Right ventricle myocardium inferior (tissue), 1 donor: ENCODE measurements around the gene TLR3. TPM values are rescaled to one million over a fixed set of nuclear protein-coding genes. Genes with fewer than 3 reads are reported as not detected.
"Not testable (repeated sequence)": the region's sequence is repeated elsewhere in the genome, so short reads cannot be mapped to it uniquely, and the experiment has no call there.

Source experiments
- ATAC-seq: fragments of 200-7000 bp; cut with Tn5 transposase; one replicate; pipeline ENCODE4 v1.9.1; 2020; ENCODE audit warnings: mild to moderate bottlenecking, moderate library complexity
- DNase-seq: peaks from one replicate; pipeline ENCODE4 v3.0.0; 2021; ENCODE audit errors: missing footprints
- intact Hi-C: fragments of 100-400 bp; cut with DNase I; formaldehyde crosslinking; loops from one replicate; pipeline ENCODE4 v1.11.0; 2022
- long read RNA-seq: library from polyadenylated mRNA; unstranded; transcript quantifications from one replicate; pipeline ENCODE4 v2.0.0, GENCODE V29; 2021
- total RNA-seq: library from RNA; stranded (reverse); fragmentation: NEBNext Ultra II Directional; extraction: Animal tissue kit (Norgen Biotek cat#: 25700); gene quantifications from one replicate; pipeline ENCODE4 v1.2.1, GENCODE V29; 2021
- donor health status: DM: no; HTN: yes; CAD: no; lungs with severe emphysema.

TLR3 gene
- total RNA-seq = 5.2 TPM
- long read RNA-seq, full-length matches to known transcripts = 1 of 1 reads
- long read RNA-seq, partial matches to known transcripts = 0 of 1 reads
- long read RNA-seq, other reads (novel, unspliced or antisense) = 0 of 1 reads

- DNase-seq = no peak
- peak; percentile 49 for ATAC-seq
- intact Hi-C loops = loop anchor here (1.0 to 10.0 kb wide), 3 partner anchors 69 to 516 kb away; partner anchors contain the start of gene CYP4V2
Observed at GRCh38 chr4:186068581-186069348, at the start of gene TLR3. TLR3 (plus strand) TSS chr4:186069156; CDS start chr4:186076620, 7,464 bp downstream.

- DNase-seq = no peak
- ATAC-seq = no peak
- intact Hi-C loops = loop anchor here (5.0 kb wide), 4 partner anchors 152 to 242 kb away; no protein-coding TSS in a partner anchor
Observed at GRCh38 chr4:186019269-186019668, 49.7 kb upstream of the TLR3 start.

GRCh38 chr4:186020106-186020792, 48.7 kb upstream of the TLR3 start:
- DNase-seq = no peak
- ATAC-seq = no peak
- intact Hi-C loops = loop anchor here (5.0 kb wide), 1 partner anchor 378 kb away; no protein-coding TSS in a partner anchor

GRCh38 chr4:186020793-186021407, 48.1 kb upstream of the TLR3 start:
- ATAC-seq = no peak
- intact Hi-C loops = loop anchor here (5.0 kb wide), 1 partner anchor 379 kb away; no protein-coding TSS in a partner anchor
- DNase-seq = no peak

- DNase-seq (no peak), ATAC-seq (peak; percentile 64)
- intact Hi-C loops = loop anchor here (5.0 kb wide), 1 partner anchor 379 kb away; no protein-coding TSS in a partner anchor
Observed at GRCh38 chr4:186021461-186022167, 47.3 kb upstream of the TLR3 start.

- ATAC-seq = no peak
- no peak for DNase-seq
- intact Hi-C loops = loop anchor here (5.0 kb wide), 1 partner anchor 382 kb away; no protein-coding TSS in a partner anchor
Observed at GRCh38 chr4:186023975-186024374, 45.0 kb upstream of the TLR3 start.

GRCh38 chr4:186024637-186025407, 44.1 kb upstream of the TLR3 start:
- ATAC-seq = no peak
- intact Hi-C loops = loop anchor here (5.0 kb wide), 1 partner anchor 383 kb away; no protein-coding TSS in a partner anchor
- DNase-seq = no peak

- intact Hi-C loops = no loop called here
- no peak for ATAC-seq
- no peak for DNase-seq
Observed at GRCh38 chr4:186025408-186025690, 43.6 kb upstream of the TLR3 start.

GRCh38 chr4:186027405-186027804, 41.6 kb upstream of the TLR3 start:
- intact Hi-C loops = no loop called here
- ATAC-seq = no peak

GRCh38 chr4:186029571-186030398, 39.2 kb upstream of the TLR3 start:
- ATAC-seq (peak; percentile 94), DNase-seq (peak; percentile 82)
- intact Hi-C loops = no loop called here

More at GRCh38 chr4:186027405-186027804, 41.6 kb upstream of the TLR3 start:
- no peak for DNase-seq

- DNase-seq = no peak
- intact Hi-C loops = no loop called here
- no peak for ATAC-seq
Observed at GRCh38 chr4:186030399-186030775, 38.6 kb upstream of the TLR3 start.

- intact Hi-C loops = no loop called here
- no peak for DNase-seq
- ATAC-seq = no peak
Observed at GRCh38 chr4:186030795-186031194, 38.2 kb upstream of the TLR3 start.

- DNase-seq (no peak), ATAC-seq (no peak)
- intact Hi-C loops = no loop called here
Observed at GRCh38 chr4:186032259-186032658, 36.7 kb upstream of the TLR3 start.

- intact Hi-C loops = no loop called here
- DNase-seq (no peak), ATAC-seq (no peak)
Observed at GRCh38 chr4:186033027-186033426, 35.9 kb upstream of the TLR3 start.

- not testable (repeated sequence) for ATAC-seq, DNase-seq
- intact Hi-C loops = loop anchor here (5.0 kb wide), 2 partner anchors 392 to 562 kb away; partner anchors contain the start of gene CCDC110
Observed at GRCh38 chr4:186034613-186035012, 34.3 kb upstream of the TLR3 start.

GRCh38 chr4:186036976-186037581, 31.9 kb upstream of the TLR3 start:
- DNase-seq (no peak), ATAC-seq (no peak)
- intact Hi-C loops = loop anchor here (5.0 kb wide), 2 partner anchors 395 to 565 kb away; partner anchors contain the start of gene CCDC110
